Mesenteric fat pad (tissue), 1 donor: ENCODE data around the gene OR4S1. TPM values are rescaled to one million over a fixed set of nuclear protein-coding genes. Genes with fewer than 3 reads are reported as not detected.
"Not testable (repeated sequence)": the region's sequence is repeated elsewhere in the genome, so short reads cannot be mapped to it uniquely, and the experiment has no call there.

Experiments
- DNase-seq: peaks from one replicate; pipeline ENCODE4 v3.0.0-alpha.2; 2020; ENCODE audit warnings: low spot score
- long read RNA-seq: library from polyadenylated mRNA; unstranded; transcript quantifications from one replicate; pipeline ENCODE4 v2.0.0, GENCODE V29; 2020
- total RNA-seq: library from RNA; stranded (reverse); fragmentation: NEBNext Ultra II Directional; extraction: Animal tissue kit (Norgen Biotek cat#: 25700); gene quantifications from one replicate; pipeline ENCODE4 v1.2.1, GENCODE V29; 2021
- donor health status: DM: yes; HTN: yes; CAD: no.

Gene OR4S1
- not detected for total RNA-seq
- long read RNA-seq = 0 reads

DNA sequence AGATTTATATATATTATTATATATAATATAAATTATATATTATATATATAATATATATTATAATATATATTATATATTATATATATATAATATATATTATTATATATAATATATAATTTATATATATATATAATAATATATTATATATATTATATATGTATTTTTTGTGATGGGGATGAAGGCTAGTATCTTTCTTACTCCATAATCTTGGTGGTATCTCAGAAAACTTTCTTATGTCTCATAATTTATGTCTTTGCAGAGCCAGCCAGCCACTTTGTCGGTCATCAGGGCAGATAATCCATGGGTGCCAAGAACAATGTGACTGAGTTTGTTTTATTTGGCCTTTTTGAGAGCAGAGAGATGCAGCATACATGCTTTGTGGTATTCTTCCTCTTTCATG, at the start of gene OR4S1:
Gene OR4S1, plus strand, starts transcription at position 301 of the 400 bp plus-strand sequence. Its CDS starts 0 bp downstream, at position 301.
- DNase-seq = no peak

DNA sequence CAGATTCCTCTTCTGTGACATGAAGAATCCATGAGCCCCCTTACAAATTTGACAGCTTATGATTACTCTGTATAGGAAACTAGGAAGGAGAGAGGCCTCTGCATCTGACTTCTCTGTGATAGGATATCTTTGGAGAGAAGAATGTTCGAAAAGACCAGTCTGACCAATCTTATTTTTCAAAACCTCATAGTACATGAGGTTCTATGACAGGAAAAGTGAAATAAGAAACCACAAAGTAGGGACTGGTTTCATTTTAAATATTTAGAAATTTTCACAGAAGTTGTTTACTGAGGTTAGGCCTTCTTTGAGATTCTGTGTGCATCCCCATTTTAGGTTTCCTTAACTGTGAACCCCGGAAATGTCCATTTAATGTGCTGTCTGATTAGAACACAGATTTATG, 44.4 kb upstream of the OR4S1 start:
- DNase-seq = no peak

GRCh38 chr11:48263423-48263911, 42.6 kb upstream of the OR4S1 start, which contains the start of gene OR4X1:
OR4X1 (plus strand) TSS chr11:48263861; CDS start chr11:48263861, 0 bp downstream.
- no peak for DNase-seq

- DNase-seq = no peak
These were observed 35.4 kb upstream of the OR4S1 start for GRCh38 chr11:48270621-48271020.

DNA sequence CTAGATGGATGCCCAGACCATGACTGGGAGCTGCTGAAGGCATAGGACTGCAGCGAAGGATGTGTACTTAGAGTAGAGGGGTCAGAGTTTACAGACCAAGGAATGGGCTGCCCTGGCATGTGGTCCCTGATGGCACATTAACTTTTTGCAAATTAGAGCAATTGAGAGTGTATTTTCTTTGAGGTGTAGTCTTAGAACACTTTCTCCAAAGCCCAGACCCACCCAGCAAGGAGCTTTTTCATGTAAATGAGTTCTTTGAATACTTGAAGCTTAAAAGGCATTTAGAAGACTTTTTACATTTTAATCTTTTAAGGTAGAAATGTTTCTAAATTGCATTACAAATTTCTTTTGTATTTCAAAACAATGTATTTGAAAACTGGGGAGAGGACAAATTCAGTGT, 33.4 kb upstream of the OR4S1 start:
- no peak for DNase-seq

GRCh38 chr11:48307760-48308386, 1.9 kb downstream of the OR4S1 start:
- DNase-seq = no peak

DNA sequence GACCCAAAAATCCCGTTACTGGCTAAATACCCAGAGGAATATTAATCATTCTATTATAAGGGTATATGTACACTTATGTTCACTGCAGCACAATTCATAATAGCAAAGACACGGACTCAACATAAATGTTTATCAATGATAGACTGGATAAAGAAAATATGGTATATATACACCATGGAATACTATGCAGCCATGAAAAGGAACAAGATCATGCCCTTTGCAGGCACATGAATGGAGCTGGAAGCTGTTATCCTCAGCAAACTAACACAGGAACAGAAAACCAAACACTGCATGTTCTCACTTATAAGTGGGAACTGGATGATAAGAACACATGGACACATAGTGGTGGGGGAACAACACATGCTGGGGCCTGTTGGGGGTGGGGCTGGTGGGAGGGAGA, 7.6 kb downstream of the OR4S1 start:
- not testable (repeated sequence) for DNase-seq

GRCh38 chr11:48319813-48320212, 13.8 kb downstream of the OR4S1 start:
- DNase-seq = not testable (repeated sequence)

GRCh38 chr11:48324620-48325019, 18.6 kb downstream of the OR4S1 start, which contains the start of gene OR4C3:
OR4C3 (plus strand) TSS chr11:48324920; CDS start chr11:48325022, 102 bp downstream.
- not testable (repeated sequence) for DNase-seq

DNA sequence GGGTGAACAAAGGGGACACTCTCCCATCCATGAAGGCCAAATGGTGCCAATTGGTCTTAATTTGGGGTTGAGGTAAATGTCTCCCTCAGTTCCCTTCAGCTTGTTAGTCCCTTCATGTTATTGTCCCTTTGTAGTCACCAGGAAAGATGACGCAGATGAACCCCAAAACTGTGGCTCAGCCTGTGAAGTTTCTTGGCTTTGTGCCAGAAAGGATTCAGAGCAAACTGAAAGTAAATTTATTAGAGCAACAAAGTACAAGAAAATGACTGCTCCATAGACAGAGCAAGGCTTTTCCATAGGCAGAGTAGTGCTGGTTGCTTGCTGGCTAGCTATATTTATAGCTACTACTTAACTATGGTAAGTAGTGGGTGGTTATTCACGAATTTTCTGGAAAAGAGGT, 35.4 kb downstream of the OR4S1 start:
- DNase-seq = no peak

- not testable (repeated sequence) for DNase-seq
These were observed 36.5 kb downstream of the OR4S1 start for GRCh38 chr11:48342505-48342904.

- not testable (repeated sequence) for DNase-seq
These were observed 40.3 kb downstream of the OR4S1 start for GRCh38 chr11:48346286-48346685.

DNA sequence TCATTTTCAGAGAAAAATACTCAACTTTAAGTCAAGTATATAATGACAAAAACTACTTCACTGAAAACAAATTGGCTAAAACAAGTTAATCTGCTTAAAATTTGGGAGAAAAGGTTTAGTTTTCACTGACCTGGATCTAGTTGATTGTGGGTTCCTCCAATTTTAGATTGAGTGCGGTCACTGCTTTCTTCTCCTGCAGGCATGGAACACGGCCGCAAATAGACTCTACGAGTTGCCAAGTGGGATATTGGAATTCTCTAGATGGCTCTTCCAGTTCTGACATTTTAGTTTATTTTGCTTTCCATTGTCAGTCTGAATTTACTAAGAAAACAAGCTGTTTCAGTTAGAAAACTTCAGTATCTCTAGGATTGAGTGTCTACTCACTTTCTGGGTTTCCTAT, 48.0 kb downstream of the OR4S1 start:
- DNase-seq = no peak

- DNase-seq = no peak
These were observed 48.7 kb downstream of the OR4S1 start for GRCh38 chr11:48354677-48355076.

Other genes with a start within 250 kb of the OR4S1 start
- gene OR4B1, start 89.4 kb upstream of the OR4S1 start, total RNA-seq = not detected
- gene OR4X2, start 61.1 kb upstream of the OR4S1 start, total RNA-seq = not detected
- gene OR4X1, start 42.4 kb upstream of the OR4S1 start, total RNA-seq = not detected
- not detected for gene OR4C3, start 18.7 kb downstream of the OR4S1 start, total RNA-seq
- not detected for gene OR4C5, start 60.2 kb downstream of the OR4S1 start, total RNA-seq
- gene OR4A47, start 182.6 kb downstream of the OR4S1 start, total RNA-seq = not detected